ENCODE data around the gene GATD1.
A peak's percentile ranks its signal among the peaks of the same experiment; 100 is the strongest.

GATD1 gene

DNA sequence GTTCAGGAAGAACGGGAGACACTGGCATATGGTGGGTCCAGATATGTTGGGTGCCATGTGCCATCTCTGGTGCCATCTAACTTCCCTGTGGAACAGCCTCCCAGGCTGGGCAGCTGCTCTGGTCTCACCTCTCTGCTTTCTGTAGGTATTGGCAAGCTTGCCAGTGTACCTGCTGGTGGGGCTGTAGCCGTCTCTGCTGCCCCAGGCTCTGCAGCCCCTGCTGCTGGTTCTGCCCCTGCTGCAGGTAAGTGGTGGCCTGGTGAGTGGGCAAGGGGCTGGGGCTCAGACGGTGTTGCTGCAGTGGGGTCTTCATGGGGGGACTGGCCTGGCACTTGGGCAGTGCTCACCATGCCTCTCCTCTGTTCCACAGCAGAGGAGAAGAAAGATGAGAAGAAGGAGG is 35.1 kb upstream of the GATD1 start:
- no peak for DNase-seq

DNA sequence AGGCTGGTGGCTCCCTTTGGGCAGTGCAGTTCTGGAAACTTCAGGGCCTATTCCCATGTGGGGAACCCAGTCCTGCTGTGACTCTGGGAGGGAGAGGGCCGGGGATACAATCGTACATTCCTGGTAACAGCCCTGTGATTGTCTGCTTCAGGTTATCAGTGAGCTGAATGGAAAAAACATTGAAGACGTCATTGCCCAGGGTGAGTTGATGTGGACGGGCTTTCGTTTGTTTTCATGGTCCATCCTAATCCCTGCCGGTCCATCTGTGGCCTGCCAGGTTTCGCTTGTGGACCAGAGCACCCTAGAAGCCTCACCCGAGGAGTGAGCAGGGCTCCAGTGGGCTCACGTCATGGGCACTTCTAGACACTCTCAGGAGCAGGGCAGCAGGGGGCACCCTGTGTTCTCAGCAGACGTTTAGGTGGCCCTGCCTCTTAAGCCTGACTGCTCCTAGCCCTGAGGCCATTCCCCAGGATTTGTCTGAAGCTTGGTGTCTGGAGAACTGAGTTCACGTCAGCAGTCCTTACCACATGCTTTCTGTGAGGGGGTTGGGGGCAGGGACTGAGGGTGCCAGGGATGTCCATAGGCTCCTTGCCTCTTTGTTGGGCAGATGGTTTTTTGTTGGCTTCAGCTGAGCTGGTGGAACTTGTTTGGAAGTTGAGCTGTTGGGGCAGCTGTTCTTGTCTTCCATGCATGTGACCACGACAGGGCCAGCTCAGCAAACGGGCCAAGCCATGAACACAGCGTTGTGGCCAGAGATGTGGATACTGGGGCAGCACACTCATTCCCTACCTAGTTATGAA is 34.4 kb upstream of the GATD1 start:
- no peak for DNase-seq

DNA sequence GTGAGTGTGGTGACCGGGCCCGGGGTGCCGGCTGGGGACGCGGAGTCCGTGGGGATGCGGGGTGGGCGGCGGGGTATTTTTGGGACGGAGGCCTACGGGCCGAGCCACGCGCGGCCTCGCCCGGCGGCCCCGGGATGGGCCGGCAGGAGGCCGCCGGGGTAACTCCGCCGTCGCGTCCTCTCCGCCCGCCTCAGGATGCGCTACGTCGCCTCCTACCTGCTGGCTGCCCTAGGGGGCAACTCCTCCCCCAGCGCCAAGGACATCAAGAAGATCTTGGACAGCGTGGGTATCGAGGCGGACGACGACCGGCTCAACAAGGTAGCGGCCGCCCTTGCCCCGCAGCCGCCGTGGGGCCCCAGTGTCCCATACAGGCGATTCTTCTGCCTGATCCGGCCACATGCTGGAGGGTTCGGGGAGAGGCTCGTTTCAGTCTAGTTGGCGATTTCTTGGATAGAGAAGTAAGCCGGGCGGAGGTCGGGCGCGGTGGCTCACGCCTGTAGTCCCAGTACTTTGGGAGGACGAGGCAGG is 32.8 kb upstream of the GATD1 start:
- DNase-seq, result no peak

DNA sequence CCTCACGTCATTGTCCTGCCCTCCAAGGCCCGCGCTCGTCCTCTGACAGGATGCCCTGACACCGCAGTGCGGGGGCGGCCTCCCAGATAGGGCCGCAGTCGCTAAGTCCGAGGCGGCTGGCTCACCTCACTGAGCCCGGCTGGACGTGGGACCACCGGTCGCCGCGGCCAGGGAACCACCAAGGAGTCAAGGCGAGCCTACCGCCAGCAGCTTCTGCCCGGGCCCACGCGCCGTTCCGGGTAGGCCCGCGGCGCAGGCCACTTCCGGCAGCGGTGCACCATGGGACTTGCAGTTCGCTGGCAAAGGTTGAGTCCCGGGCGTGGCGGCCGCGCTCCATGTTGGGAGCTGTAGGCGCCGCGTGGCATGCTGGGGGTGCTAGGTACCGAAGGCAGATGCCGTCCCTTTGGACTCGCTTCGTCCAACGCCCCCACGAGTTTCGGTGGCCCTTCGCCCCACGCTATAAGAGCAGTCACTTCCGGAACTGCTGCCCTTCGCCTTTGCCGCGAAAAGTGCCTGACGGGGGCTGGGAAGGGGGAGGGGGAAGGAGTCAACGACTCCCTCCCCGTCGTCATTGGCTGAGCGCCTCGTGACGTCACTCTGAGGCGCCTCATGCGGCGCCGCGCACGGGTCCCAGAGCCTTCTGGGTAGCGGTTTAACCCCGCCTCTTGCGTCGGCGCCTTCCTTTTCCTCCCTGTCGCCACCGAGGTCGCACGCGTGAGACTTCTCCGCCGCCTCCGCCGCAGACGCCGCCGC is 32.2 kb upstream of the GATD1 start, which contains the start of gene RPLP2:
Gene RPLP2, plus strand, starts transcription at position 681 of the 753 bp plus-strand sequence. CDS start 268 bp downstream, outside the sequence.
- DNase-seq, result peak; percentile 100

DNA sequence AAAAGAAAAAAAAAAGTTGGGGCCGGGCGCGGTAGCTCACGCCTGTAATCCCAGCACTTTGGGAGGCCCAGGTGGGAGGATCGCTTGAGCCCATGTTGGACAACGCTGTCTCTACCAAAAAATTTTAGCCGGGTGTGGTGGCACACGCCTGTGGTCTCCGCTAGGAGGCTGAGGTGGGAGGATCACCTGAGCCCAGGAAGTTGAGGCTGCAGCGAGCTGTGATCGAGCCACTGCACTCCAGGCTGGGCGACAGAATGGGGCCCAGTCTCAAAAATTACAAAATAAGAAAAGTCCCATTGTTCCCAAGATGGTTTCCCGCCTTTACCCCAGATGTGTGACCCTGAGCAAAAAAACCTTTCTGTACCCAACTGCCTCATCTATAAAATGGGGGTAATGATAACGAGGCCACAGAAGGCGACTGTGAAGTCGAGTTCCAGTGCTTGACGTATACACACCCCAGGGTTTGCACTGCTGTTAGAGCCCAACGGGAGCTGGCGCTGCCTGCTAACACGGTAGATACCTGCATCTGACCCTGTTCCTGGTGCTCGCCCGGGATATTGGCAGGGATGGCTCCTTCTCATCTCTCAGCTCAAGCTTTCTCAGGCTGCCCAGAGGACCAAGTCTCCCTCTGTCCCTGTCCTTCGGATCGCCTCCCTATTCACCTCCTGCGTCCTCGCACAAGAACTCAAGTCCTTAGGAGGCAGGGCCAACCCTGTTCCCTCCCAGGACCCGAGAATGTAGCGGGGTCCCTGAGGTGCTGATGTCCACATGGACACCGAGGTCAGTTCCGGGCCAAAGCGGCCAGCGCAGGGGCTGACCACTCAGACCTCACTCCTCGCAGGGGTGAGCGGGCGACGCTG is 31.4 kb upstream of the GATD1 start:
- DNase-seq, result peak; percentile 71

DNA sequence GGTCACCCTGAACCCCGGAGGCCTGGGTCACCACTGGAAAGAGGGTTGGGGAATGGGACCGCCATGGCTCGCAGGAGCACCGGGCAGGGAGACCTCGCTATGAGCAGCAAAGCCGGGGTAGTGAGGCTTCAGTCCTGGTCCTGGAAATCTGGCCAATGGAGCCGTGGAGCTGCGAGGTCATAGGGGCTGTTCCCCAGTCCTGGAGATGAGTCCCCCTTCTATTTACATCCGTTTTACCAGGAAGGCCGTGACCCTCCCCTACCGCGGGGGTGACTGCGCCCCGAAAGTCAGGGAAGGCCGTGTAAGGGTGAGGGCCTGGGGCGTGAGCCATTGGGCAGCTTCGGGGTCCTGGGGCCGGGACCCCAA is 27.3 kb upstream of the GATD1 start:
- no peak for DNase-seq

DNA sequence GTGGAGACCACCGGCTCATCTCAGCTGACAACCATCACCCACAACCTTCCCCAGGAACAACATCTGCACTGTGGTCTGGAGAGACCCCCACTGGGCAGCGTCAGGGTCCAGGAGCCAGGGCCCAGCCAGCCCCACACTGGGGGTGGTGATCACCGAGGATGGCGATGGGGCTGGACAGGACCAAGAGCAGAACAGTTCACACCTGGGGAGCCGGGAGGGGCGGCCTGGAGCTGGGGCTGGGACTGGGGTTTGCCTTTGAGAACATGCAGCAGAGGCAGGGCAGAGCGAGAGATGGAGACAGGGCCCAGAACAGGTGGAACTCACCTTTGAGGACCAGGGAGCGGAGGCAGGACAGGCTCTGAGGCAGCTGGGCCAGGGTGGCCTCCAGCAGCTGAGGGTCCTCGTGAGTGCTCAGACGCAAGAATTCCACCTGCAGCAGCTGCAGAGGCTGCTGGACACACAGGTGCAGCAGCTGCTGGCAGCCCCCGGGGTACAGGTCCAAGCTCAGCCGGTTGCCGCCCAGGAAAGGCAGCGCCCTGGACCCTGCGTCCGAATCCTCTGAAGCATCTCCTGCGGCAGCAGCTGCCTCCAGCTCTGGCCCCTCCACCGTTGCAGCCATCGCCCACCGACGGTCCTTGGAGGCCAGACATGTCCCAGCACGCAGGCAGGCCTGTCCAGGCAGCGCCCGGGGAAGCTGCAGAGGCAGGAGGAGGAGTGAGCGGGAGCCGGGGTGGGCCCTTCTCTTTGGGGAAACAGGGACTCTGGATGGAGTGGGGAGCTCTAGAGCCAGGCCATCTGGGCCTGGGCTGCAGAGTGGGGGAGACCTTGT is 26.7 kb upstream of the GATD1 start:
- no peak for DNase-seq

DNA sequence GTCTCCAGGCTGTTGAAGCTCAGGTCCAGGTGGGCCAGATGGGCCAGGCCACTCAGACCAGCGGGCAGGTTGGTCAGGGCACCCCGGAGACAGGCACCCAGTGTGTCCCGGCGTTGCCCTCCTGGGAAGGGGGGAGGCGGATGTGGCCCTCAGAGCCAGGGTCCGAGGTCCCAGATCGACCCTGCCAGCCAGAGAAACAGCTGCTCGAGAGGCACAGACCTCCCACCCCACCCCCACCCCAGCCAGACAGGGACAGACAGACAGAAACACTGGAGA is 26.1 kb upstream of the GATD1 start:
- DNase-seq, result no peak

DNA sequence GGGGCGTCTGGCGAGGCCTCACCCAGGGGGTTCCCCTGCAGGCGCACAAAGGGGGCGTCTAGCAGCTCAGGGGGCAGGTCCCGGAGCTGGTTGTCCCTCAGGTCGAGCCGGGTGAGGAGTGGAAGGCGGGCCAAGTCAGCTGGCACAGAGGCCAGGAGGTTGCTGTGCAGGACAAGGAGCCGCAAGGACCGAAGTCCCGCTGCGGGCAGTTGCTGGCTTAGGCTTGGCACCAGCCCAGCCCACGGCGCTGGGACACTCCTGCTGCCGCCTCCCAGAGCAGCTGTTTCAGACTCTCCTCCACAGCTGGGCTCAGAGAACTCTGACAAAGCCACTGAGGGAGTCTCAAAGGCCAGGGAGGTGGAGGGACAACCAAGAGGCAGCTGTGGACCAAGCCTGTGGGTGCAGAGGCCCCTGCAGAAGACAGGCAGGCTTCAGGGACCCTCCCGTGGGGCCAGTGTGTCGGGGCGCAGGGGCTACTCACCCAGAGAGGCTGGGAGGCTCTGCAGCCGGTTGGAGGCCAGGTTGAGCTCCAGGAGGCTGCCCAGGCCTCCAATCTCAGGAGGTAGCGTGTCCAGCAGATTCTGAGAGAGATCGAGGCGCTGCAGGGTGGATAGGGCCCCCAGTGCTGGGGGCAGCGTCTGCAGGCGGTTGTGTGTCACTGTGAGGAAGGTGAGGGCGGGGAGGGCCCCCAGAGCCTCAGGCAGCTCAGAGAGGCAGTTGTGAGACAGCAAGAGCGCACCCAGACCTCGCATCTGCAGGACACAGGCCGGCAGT is 25.6 kb upstream of the GATD1 start:
- no peak for DNase-seq

DNA sequence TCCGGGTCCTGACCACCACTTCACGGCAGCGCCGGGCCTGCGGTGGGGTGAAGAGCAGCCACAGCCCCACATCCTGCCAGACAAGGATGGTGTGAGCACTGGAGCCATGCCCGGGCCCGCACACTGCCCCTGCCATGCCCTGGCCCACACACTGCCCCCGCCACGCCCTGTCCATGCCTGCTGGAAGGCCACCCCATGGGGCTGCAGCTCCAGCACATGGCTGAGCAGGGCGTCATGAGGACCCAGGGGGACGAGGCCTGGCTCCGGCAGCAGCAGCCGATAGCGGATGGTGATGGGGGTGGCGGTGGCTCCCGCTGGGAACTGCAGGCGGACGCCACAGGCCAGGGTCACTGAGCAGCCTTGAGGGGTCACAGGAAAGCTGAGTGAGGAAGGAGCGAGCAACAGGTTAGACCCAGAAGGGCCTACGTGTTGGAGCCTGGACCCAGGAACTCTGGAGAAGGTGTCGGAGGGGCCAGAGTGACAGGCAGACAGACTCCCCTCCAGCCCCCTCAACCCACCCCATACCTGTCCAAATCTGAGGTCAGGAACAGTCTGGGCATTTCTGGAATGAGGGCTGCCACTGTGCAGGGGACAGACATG is 24.8 kb upstream of the GATD1 start:
- DNase-seq, result no peak

DNA sequence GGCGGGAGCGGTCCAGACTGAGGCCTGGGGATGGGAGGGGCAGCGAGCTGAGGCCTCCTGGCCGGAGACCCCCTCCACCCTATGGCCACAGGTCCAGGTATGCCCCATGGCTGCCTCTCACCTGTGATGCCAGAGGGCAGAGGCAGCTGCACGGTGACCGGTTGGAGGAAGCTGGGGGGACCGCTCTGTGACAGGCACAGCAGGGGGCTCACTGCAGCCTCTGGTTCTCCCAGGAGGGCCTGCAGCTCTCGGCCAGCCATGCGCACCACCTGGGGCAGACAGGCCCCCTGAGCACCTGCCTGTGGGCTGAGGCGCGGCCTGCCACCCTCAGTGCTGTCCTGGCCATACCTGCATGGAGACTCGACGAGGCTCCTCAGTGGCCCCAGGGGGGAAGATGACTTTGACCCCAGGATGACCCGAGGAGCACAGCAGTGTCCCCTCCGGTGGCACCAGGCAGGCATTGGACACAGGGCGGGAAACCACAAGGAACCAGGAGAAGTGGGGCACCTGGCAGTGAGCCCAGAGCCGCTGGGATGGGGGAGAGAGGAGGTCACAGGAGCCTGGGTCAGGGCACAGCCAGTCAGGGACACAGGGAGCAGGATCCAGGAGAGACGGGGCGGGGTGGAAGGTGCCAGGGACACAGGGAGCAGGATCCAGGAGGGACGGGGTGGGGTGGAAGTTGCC is 24.0 kb upstream of the GATD1 start:
- no peak for DNase-seq

DNA sequence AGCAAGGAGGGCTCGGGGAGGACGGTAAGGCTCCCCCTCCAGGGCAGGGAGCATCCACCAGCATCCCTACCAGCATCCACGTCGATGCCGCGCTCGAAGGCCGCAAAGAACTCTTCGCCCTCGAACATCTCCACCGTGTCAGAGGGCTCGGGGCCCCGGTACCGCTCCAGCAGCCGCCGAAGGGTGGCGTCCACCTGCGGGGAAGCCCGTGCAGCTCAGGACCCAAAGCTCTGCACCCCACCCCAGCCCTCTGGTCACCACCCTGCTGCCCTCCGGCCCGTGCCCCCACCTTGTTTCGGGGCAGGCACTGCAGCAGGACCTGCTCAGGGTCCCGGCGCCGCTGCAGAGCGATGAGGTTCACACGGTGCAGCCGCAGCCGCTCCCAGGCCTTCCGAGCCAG is 23.2 kb upstream of the GATD1 start:
- no peak for DNase-seq

DNA sequence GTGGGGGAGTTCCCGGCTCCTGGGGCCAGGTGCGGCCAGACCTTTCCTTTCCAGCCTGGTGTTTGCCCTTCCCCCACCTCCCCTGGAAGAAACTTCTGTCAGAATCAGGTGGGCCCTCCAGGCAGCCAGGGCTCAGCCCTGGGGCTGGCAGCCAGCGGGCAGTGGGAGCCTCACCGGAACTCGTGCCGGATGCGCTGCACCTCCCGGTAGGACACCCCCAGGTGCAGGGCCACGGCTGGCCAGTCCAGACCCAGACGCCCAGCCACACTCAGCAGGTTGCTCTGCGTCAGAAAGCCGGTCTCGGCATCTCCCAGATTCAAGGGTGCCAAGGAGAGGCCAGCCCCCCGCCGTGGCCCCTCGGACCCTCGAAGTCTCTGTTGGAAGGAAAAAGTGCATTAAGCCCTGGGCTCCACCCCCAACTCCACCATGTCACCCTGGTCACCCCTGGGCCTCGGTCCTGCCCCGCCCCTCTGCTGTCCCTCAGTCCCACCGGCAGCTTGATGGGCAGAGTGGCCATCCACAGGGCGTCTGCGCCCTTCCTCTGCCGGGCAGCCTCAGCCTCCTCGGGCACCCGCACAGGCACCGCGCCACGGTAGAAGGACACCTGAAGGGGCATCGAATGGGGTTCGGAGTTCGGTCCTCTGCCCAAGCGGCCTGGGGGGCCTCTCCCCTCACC is 22.5 kb upstream of the GATD1 start:
- DNase-seq, result no peak

DNA sequence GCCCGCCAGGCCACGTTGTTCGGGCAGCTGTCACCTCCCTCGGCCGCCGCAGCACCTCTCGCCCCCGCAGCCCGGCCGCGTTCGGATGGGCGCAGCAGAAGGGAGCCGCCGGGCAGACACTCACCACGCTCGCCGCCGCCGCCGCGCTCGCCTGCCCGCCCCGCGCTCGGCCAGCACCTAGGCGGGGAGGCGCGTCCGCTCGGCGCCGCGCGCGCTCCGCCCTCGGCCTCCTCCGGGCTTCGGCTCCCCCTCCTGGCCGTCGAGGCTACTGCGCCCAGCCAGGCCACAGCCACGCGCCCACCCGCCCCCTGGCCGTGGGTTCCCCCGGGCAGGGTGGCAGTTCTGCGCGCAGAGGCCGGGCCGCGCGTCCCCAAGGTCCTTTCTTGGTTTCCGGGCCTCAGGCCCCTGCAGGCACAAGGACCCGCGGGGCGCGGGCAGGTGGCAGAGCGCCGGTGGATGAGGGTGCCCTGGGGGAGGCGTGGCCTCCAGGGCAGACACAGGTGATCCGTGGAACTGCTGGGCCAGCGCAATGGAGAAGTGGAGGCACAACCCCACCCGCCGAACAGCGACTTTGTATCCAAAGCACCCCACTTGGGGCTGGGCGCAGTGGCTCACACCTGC is 20.9 kb upstream of the GATD1 start, which contains the start of gene SLC25A22:
Gene SLC25A22, minus strand, starts transcription at position 189 of the 621 bp plus-strand sequence. CDS start 3,275 bp downstream, outside the sequence.
- DNase-seq, result peak; percentile 83

DNA sequence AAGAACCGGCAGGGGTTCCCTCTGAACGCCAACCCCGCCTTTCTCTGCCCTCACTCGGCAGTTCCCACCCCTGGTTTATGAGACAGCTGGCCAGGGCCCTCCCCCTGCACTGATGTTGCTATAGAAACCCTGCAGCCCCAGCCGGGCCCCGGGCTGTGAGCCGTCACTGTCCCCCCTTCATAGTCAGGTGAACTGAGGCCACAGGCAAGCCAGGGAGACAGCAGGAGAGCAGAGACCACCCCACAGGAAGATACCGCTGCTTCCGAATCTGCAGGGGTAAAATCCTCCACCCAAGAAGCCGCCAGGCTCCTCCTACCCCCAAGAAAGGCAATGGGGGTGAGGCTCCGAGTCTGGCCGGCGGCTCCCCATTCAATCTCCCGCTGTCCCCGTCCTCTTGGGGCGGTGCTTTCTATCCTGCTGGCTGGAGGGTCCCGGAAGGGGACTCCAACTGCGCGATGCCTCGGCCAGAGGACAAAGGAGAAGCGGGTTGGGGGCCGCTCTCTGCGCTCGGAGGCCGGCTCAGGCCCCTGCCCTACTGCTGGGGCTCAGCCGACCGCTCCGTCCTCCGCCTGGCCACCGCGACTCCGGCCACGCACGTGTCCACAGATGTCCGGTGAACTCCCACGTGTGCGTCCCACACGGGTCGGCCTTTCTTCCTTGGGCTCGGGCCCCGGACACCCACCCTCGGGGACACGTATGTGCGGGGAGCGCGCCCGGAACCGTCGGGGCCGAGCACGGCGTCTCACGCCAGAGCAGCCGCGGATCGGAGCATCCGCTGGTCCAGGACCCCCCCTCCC is 20.2 kb upstream of the GATD1 start:
- DNase-seq, result peak; percentile 90

DNA sequence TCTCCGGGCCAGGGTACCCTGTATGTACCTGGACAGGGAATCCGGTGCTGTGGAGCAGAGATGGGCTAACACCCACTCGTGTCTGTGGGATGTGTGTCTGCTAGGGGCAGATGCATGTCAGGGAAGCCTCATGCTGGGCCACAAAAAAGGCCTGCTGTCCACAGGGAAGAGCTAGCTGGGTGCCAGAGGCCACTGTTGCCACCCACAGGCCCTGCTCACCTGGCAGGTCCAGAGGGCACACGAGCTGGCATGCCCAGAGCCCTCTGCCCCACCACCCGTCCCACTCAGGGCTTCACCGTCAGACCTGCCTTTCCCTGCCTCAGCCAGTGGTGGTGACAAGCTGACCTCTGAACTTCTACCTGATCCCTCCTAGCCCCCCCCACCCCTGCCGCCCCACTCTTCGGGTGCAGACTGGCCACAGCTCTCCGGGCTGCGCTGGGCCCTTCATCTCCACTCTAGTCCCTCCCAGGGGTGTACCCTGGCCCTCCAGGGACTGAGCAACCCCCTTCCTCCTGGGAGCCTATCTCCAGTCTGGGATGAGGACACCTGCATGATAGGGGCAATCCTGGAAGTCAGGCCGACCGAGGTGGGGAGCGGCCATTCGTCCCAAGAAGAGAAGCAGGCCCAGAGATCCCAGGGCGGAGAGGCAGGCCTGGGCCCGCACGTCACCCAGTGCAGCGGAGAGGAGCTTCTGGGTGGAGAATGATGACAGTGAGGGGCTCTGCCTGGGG is 19.4 kb upstream of the GATD1 start:
- DNase-seq, result no peak

All from NCI-H2227 treated with DMSO at 0.1 percent for 48 hours (cell line).